ENCODE results near the gene GOLGA6C. TPM values are rescaled to one million over a fixed set of nuclear protein-coding genes. Genes with fewer than 3 reads are reported as not detected.
A peak's percentile ranks its signal among the peaks of the same experiment; 100 is the strongest.

The GOLGA6C gene
- polyA plus RNA-seq, 3 donors = not detected

DNA sequence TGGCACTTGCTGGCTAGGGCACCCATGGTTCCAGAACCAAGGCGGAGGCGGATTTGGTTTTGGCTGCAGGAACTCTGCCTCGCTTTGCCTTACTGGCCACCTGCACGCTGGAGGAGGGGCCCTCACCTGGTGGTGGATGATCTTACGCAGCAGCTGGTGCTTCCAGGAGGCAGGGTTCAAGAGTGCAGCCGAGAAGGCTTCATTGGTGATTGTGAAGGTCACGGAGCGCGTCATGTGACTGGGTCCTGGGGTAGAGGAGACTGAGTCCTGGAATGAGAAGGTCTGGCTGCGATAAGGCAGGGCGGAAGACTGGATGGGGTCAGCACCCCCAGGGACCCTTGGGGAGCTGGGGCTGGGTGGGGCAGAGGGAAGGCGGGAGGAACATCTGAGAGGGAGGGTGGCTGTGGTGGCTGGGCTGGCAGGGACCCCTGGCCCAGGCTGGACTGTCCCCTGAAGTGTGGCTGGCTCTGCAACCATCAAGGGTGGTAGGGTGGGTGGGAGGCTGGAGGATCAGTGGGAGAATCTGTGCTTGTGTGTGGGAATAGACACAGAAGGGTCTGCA, 25.8 kb upstream of the GOLGA6C start:
- H3K9me3 ChIP-seq (replicated peaks in 1 of 2; ENCODE audit: control insufficient read depth in 1 of 2, insufficient read depth in 1 of 2, low read length in 2 of 2) = no peaks in the 10 kb centered on the region
- H2AFZ ChIP-seq (ENCODE audit: insufficient read depth, low read depth, low read length, poor library complexity, severe bottlenecking) = no peak overlapping the region
- Mint-ChIP-seq H3K27me3 (ENCODE audit: low read depth in 3 of 3) (peaks cover 9 to 16% (median 12%) of the 10 kb centered on the region in 3 donors), H3K4me1 (no peaks in the 10 kb centered on the region), H3K36me3 (no peaks in the 10 kb centered on the region), H3K9me3 (peaks cover 0 to 3% (median 0%) of the 10 kb centered on the region in 7 donors), H3K4me3 (peak overlapping the region in 1 of 2 donors; percentile 2), H3K27ac (no peak overlapping the region)
- H3K36me3 ChIP-seq (replicated peaks in 1 of 2; ENCODE audit: control insufficient read depth in 1 of 2, insufficient read depth in 2 of 2, low read length in 2 of 2) = no peaks in the 10 kb centered on the region
- WGBS (ENCODE audit: insufficient coverage) = 95% methylated on average over 11 of the region's 12 CpGs
- no peaks in the 10 kb centered on the region for H4K20me1 ChIP-seq (ENCODE audit: insufficient read depth, low read length)
- no peak for DNase-seq
- H3K4me3 ChIP-seq (replicated peaks in 1 of 3; ENCODE audit: low read depth in 2 of 3, low read length in 3 of 3) = no peak overlapping the region
- no peak overlapping the region for H3K9ac ChIP-seq (ENCODE audit: insufficient read depth, low read length, poor library complexity, severe bottlenecking)
- no peaks in the 10 kb centered on the region for H3K79me2 ChIP-seq (ENCODE audit: insufficient read depth, low read length)
- no peaks in the 10 kb centered on the region for H3K4me1 ChIP-seq (ENCODE audit: control insufficient read depth in 1 of 2, insufficient read depth in 2 of 2, low read length in 2 of 2)
- TF ChIP-seq, protein P1, sequence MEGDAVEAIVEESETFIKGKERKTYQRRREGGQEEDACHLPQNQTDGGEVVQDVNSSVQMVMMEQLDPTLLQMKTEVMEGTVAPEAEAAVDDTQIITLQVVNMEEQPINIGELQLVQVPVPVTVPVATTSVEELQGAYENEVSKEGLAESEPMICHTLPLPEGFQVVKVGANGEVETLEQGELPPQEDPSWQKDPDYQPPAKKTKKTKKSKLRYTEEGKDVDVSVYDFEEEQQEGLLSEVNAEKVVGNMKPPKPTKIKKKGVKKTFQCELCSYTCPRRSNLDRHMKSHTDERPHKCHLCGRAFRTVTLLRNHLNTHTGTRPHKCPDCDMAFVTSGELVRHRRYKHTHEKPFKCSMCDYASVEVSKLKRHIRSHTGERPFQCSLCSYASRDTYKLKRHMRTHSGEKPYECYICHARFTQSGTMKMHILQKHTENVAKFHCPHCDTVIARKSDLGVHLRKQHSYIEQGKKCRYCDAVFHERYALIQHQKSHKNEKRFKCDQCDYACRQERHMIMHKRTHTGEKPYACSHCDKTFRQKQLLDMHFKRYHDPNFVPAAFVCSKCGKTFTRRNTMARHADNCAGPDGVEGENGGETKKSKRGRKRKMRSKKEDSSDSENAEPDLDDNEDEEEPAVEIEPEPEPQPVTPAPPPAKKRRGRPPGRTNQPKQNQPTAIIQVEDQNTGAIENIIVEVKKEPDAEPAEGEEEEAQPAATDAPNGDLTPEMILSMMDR (IDR thresholded peaks at IDR 0.05) = no peak
- no peaks in the 10 kb centered on the region for H3K27me3 ChIP-seq (ENCODE audit: control insufficient read depth in 2 of 2, insufficient read depth in 2 of 2, low read length in 2 of 2)
- H3K4me2 ChIP-seq (replicated peaks; ENCODE audit: extremely low read depth, low read length, poor library complexity, severe bottlenecking) = no peak overlapping the region
- no peak overlapping the region for H3K27ac ChIP-seq (ENCODE audit: low read depth in 1 of 2, low read length in 2 of 2)
- intact Hi-C loops (cut with micrococcal nuclease) = loop anchor here in 1 of 2 donors (10.0 kb wide), 1 partner anchor 72 kb away; no protein-coding TSS in a partner anchor

DNA sequence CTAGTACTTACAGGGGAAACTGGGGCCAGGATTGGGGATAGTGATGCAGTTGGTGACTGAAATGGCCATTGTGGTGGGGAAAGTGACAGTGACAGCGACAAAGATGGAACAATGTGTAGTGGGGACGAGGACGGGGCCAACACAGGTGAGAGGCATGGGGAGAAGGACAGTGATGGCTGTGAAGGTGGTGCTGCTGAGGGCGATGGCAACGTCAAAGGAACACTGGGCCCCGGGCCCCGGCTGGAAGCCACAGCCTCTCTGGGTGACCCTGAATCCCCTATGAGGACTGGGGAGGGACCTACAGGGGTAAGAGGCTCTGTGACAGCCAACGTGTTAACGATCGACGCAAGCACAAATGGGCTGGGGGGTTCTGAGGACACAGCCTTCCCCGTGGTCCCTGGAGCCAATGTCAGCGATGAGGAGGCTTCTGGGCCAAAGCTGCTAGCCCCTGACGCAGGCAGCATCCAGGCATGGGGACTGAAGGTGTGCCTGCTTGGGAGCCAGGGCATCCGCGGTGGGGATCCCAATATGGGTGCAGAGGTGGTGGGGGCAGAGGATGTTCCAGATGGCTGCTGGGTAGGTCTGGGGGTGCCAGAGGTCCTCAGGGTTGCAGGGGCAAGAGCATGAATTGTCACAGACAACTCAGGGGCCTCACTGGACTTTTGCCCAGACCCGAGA, 25.2 kb upstream of the GOLGA6C start:
- TF ChIP-seq, protein P1 (IDR thresholded peaks at IDR 0.05) = no peak
- WGBS (ENCODE audit: insufficient coverage) = 98% methylated on average over 17 of the region's 17 CpGs
- H4K20me1 ChIP-seq (ENCODE audit: insufficient read depth, low read length) = no peaks in the 10 kb centered on the region

More for the DNA sequence above, 25.2 kb upstream of the GOLGA6C start:
- Histone ChIP-seq H3K4me1 (ENCODE audit: control insufficient read depth in 1 of 2, insufficient read depth in 2 of 2, low read length in 2 of 2) (no peaks in the 10 kb centered on the region), H3K9ac (ENCODE audit: insufficient read depth, low read length, poor library complexity, severe bottlenecking) (no peak overlapping the region), H3K4me3 (replicated peaks in 1 of 3; ENCODE audit: low read depth in 2 of 3, low read length in 3 of 3) (no peak overlapping the region), H3K36me3 (replicated peaks in 1 of 2; ENCODE audit: control insufficient read depth in 1 of 2, insufficient read depth in 2 of 2, low read length in 2 of 2) (no peaks in the 10 kb centered on the region), H3K9me3 (replicated peaks in 1 of 2; ENCODE audit: control insufficient read depth in 1 of 2, insufficient read depth in 1 of 2, low read length in 2 of 2) (no peaks in the 10 kb centered on the region), H3K4me2 (replicated peaks; ENCODE audit: extremely low read depth, low read length, poor library complexity, severe bottlenecking) (no peak overlapping the region), H3K79me2 (ENCODE audit: insufficient read depth, low read length) (no peaks in the 10 kb centered on the region), H3K27me3 (ENCODE audit: control insufficient read depth in 2 of 2, insufficient read depth in 2 of 2, low read length in 2 of 2) (no peaks in the 10 kb centered on the region), H2AFZ (ENCODE audit: insufficient read depth, low read depth, low read length, poor library complexity, severe bottlenecking) (no peak overlapping the region), H3K27ac (ENCODE audit: low read depth in 1 of 2, low read length in 2 of 2) (no peak overlapping the region)
- intact Hi-C loops (cut with micrococcal nuclease) = loop anchor here in 1 of 2 donors (10.0 kb wide), 1 partner anchor 72 kb away; no protein-coding TSS in a partner anchor
- DNase-seq = no peak
- Mint-ChIP-seq H3K36me3 (no peaks in the 10 kb centered on the region), H3K4me3 (no peak overlapping the region), H3K27ac (no peak overlapping the region), H3K4me1 (no peaks in the 10 kb centered on the region), H3K27me3 (ENCODE audit: low read depth in 3 of 3) (peaks cover 8 to 16% (median 11%) of the 10 kb centered on the region in 3 donors), H3K9me3 (peaks cover 0 to 3% (median 0%) of the 10 kb centered on the region in 7 donors)

Data from CD14-positive monocyte (primary cell).